H9 (cell line): ENCODE measurements around the gene CCDC80. TPM values are rescaled to one million over a fixed set of nuclear protein-coding genes. Genes with fewer than 3 reads are reported as not detected.

Source experiments
- DNase-seq: peaks from one replicate; pipeline ENCODE4 v3.0.0-alpha.2; 2017
- H2AFZ ChIP-seq: one replicate; pipeline ENCODE4 v1.6.1; 2013; ENCODE audit warnings: mild to moderate bottlenecking, low read length, control low read depth, moderate library complexity
- H2AK5ac ChIP-seq: 2 replicates; pipeline ENCODE4 v1.6.1; 2013; ENCODE audit warnings: low read length, control low read depth, mixed read lengths; ENCODE audit not compliant: insufficient read length
- H2BK120ac ChIP-seq: one replicate; pipeline ENCODE4 v1.6.1; 2013; ENCODE audit warnings: low read depth, mild to moderate bottlenecking, low read length, control low read depth, inconsistent platforms; ENCODE audit not compliant: poor library complexity, severe bottlenecking
- H2BK12ac ChIP-seq: 2 replicates; pipeline ENCODE4 v1.6.1; 2013; ENCODE audit warnings: low read length, control low read depth, mixed read lengths, low read depth; ENCODE audit not compliant: insufficient read length
- H2BK15ac ChIP-seq: 2 replicates; pipeline ENCODE4 v1.6.1; 2013; ENCODE audit warnings: low read depth, low read length, control low read depth
- H2BK20ac ChIP-seq: one replicate; pipeline ENCODE4 v1.6.1; 2013; ENCODE audit warnings: low read depth, mild to moderate bottlenecking, low read length, control low read depth, inconsistent platforms; ENCODE audit not compliant: poor library complexity, severe bottlenecking
- H2BK5ac ChIP-seq: 2 replicates; pipeline ENCODE4 v1.6.1; 2013; ENCODE audit warnings: low read length, control low read depth, mixed read lengths; ENCODE audit not compliant: insufficient read length
- H3K14ac ChIP-seq: 2 replicates; pipeline ENCODE4 v1.6.1; 2013; ENCODE audit warnings: low read length, control low read depth; ENCODE audit not compliant: insufficient read depth
- H3K18ac ChIP-seq: 2 replicates; pipeline ENCODE4 v1.6.1; 2013; ENCODE audit warnings: low read depth, mild to moderate bottlenecking, mixed read lengths, low read length, control low read depth; ENCODE audit not compliant: insufficient read length
- H3K23ac ChIP-seq: 2 replicates; pipeline ENCODE4 v1.6.1; 2013; ENCODE audit warnings: low read length, control low read depth, mixed read lengths, low read depth; ENCODE audit not compliant: insufficient read length
- H3K23me2 ChIP-seq: 2 replicates; pipeline ENCODE4 v1.6.1; 2013; ENCODE audit warnings: low read depth, mild to moderate bottlenecking, mixed read lengths, low read length, control low read depth; ENCODE audit not compliant: insufficient read length, poor library complexity, severe bottlenecking
- H3K27ac ChIP-seq: 2 replicates; pipeline ENCODE4 v1.5.1; 2013; ENCODE audit warnings: low read length, control low read depth, mixed read lengths, low read depth; ENCODE audit not compliant: insufficient read length
- H3K27me3 ChIP-seq: 2 replicates; pipeline ENCODE4 v1.6.1; 2013; ENCODE audit warnings: low read length, control low read depth, inconsistent platforms; ENCODE audit not compliant: insufficient read depth
- H3K4ac ChIP-seq: 2 replicates; pipeline ENCODE4 v1.6.1; 2013; ENCODE audit warnings: low read depth, mild to moderate bottlenecking, control low read depth, inconsistent platforms, low read length, moderate library complexity
- H3K4me1 ChIP-seq: 2 replicates; pipeline ENCODE4 v1.6.1; 2013; ENCODE audit warnings: low read length, control low read depth, inconsistent platforms; ENCODE audit not compliant: insufficient read depth
- H3K4me2 ChIP-seq: 2 replicates; pipeline ENCODE4 v1.6.1; 2013; ENCODE audit warnings: low read length, control low read depth, mixed read lengths; ENCODE audit not compliant: insufficient read length, insufficient read depth
- H3K56ac ChIP-seq: 2 replicates; pipeline ENCODE4 v1.6.1; 2013; ENCODE audit warnings: low read depth, mild to moderate bottlenecking, mixed read lengths, low read length, control low read depth; ENCODE audit not compliant: insufficient read length
- H3K79me1 ChIP-seq: 2 replicates; pipeline ENCODE4 v1.6.1; 2013; ENCODE audit warnings: low read depth, mild to moderate bottlenecking, moderate library complexity, low read length, control low read depth, inconsistent platforms; ENCODE audit not compliant: insufficient read depth, poor library complexity, severe bottlenecking
- H3K79me2 ChIP-seq: 2 replicates; pipeline ENCODE4 v1.6.1; 2013; ENCODE audit warnings: low read length, control low read depth, inconsistent platforms; ENCODE audit not compliant: insufficient read depth
- H3K9ac ChIP-seq: 2 replicates; pipeline ENCODE4 v1.6.1; 2013; ENCODE audit warnings: low read length, control low read depth, mixed read lengths; ENCODE audit not compliant: insufficient read length; ENCODE audit errors: extremely low read depth
- H3K9me3 ChIP-seq: one replicate; pipeline ENCODE4 v1.6.1; 2013; ENCODE audit warnings: low read depth, low read length, inconsistent platforms; ENCODE audit not compliant: control insufficient read depth
- H3T11ph ChIP-seq: one replicate; pipeline ENCODE4 v1.6.1; 2013; ENCODE audit warnings: mild to moderate bottlenecking, low read length, control low read depth, inconsistent platforms
- H4K20me1 ChIP-seq: one replicate; pipeline ENCODE4 v1.6.1; 2013; ENCODE audit not compliant: control insufficient read depth, insufficient read length, insufficient read depth
- H4K5ac ChIP-seq: 2 replicates; pipeline ENCODE4 v1.6.1; 2013; ENCODE audit warnings: low read depth, mild to moderate bottlenecking, mixed read lengths, low read length, control low read depth; ENCODE audit not compliant: insufficient read length
- H4K8ac ChIP-seq: replicated peaks from 2 replicates; pipeline ENCODE4 v1.6.1; 2013; ENCODE audit warnings: low read length, control low read depth, mixed read lengths, low read depth; ENCODE audit not compliant: insufficient read length
- H4K91ac ChIP-seq: 2 replicates; pipeline ENCODE4 v1.6.1; 2013; ENCODE audit warnings: low read depth, mild to moderate bottlenecking, moderate library complexity, mixed read lengths, low read length, control low read depth; ENCODE audit not compliant: insufficient read length
- H3K27ac Mint-ChIP-seq, 3 experiments: 2 replicates in 2 of 3; 3 replicates in 1 of 3; pipeline ENCODE4 v1.8.0; 2020 to 2021; ENCODE audit warnings: mixed read lengths in 3 of 3, mild to moderate bottlenecking in 1 of 3, moderate library complexity in 1 of 3
- H3K27me3 Mint-ChIP-seq: 2 replicates; pipeline ENCODE4 v1.8.0; 2021; ENCODE audit warnings: low read depth, mild to moderate bottlenecking, moderate library complexity, mixed read lengths
- H3K36me3 Mint-ChIP-seq, 3 experiments: 2 replicates in 2 of 3; 3 replicates in 1 of 3; pipeline ENCODE4 v1.8.0; 2020 to 2021; ENCODE audit warnings: low read depth in 3 of 3, mixed read lengths in 3 of 3; ENCODE audit not compliant: insufficient read depth in 1 of 3
- H3K4me1 Mint-ChIP-seq, 2 experiments: 2 replicates each; pipeline ENCODE4 v1.8.0; 2020; ENCODE audit warnings: mixed read lengths in 2 of 2
- H3K4me3 Mint-ChIP-seq, 2 experiments: 2 replicates in 1 of 2; 3 replicates in 1 of 2; pipeline ENCODE4 v1.8.0; 2020 to 2021; ENCODE audit warnings: mild to moderate bottlenecking in 2 of 2, mixed read lengths in 2 of 2, moderate library complexity in 1 of 2
- H3K9me3 Mint-ChIP-seq, 2 experiments: 2 replicates in 1 of 2; 3 replicates in 1 of 2; pipeline ENCODE4 v1.8.0; 2020; ENCODE audit warnings: mild to moderate bottlenecking in 2 of 2, mixed read lengths in 2 of 2, moderate library complexity in 1 of 2
- WGBS: extraction: QIAGEN DNeasy Blood & Tissue Kit; methylation state at CpG from one replicate; pipeline ENCODE4 v1.1.7; 2013; ENCODE audit warnings: missing lambda C conversion rate, low lambda C conversion rate, mixed read lengths; ENCODE audit not compliant: insufficient read length; ENCODE audit errors: extremely low coverage; 5-methylcytosine and 5-hydroxymethylcytosine counted together
- total RNA-seq: library from RNA; stranded (reverse); gene quantifications from 2 replicates; pipeline ENCODE4 v1.2.1, GENCODE V29; 2021
- TF ChIP-seq, protein P1 (sequence below): fragments of 200-600 bp; sonication (generic); conservative IDR thresholded peaks from 3 replicates; pipeline ENCODE4 v1.8.0; 2021; ENCODE audit warnings: antibody characterized with exemption, mild to moderate bottlenecking

The CCDC80 gene
- total RNA-seq, 1 experiment from 2014 or later = 5.4 TPM

DNA sequence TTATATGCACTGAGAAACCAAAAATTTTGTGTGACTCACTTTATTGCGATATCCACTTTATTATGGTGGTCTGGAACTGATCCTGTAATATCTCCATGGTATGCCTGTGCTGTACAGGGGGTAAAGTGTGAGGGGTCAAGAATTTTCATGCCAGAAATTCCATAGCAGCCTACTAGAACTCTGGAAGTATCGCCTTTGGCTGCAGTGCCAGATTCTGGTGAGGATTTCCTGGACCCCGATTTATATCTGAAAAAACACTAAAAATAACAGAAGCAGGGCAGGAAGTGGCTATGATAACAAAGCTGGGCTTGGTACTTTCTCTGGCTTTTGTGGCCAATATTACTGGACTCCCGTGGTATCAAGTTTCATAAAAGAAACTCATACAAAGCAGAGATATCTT is 36.4 kb downstream of the CCDC80 start:
- no CpG with 5 or more reads among the region's 4 CpGs for WGBS
- no peak overlapping the region for H2BK15ac ChIP-seq
- no peak overlapping the region for H3T11ph ChIP-seq
- Mint-ChIP-seq H3K9me3 (no peaks in the 10 kb centered on the region), H3K27ac (no peak overlapping the region), H3K27me3 (no peaks in the 10 kb centered on the region), H3K4me3 (no peak overlapping the region), H3K4me1 (peaks cover 9 to 11% of the 10 kb centered on the region in 2 experiments; a peak in 3 of 4 replicates), H3K36me3 (no peaks in the 10 kb centered on the region)
- H3K4me2 ChIP-seq = no peak overlapping the region
- H2AFZ ChIP-seq = no peak overlapping the region
- H4K91ac ChIP-seq = no peak overlapping the region
- no peaks in the 10 kb centered on the region for H3K23me2 ChIP-seq
- H2BK20ac ChIP-seq = no peak overlapping the region
- no peak overlapping the region for H2BK5ac ChIP-seq
- no peak overlapping the region for H3K9ac ChIP-seq
- no peak overlapping the region for H3K56ac ChIP-seq
- no peak overlapping the region for H4K5ac ChIP-seq
- no peaks in the 10 kb centered on the region for H4K20me1 ChIP-seq
- H3K9me3 ChIP-seq = no peaks in the 10 kb centered on the region
- H2AK5ac ChIP-seq = no peak overlapping the region
- no peaks in the 10 kb centered on the region for H3K27me3 ChIP-seq
- TF ChIP-seq, protein P1, sequence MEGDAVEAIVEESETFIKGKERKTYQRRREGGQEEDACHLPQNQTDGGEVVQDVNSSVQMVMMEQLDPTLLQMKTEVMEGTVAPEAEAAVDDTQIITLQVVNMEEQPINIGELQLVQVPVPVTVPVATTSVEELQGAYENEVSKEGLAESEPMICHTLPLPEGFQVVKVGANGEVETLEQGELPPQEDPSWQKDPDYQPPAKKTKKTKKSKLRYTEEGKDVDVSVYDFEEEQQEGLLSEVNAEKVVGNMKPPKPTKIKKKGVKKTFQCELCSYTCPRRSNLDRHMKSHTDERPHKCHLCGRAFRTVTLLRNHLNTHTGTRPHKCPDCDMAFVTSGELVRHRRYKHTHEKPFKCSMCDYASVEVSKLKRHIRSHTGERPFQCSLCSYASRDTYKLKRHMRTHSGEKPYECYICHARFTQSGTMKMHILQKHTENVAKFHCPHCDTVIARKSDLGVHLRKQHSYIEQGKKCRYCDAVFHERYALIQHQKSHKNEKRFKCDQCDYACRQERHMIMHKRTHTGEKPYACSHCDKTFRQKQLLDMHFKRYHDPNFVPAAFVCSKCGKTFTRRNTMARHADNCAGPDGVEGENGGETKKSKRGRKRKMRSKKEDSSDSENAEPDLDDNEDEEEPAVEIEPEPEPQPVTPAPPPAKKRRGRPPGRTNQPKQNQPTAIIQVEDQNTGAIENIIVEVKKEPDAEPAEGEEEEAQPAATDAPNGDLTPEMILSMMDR = no peak
- no peaks in the 10 kb centered on the region for H3K79me1 ChIP-seq
- H3K18ac ChIP-seq = no peak overlapping the region
- no peak overlapping the region for H2BK120ac ChIP-seq
- no peak overlapping the region for H3K23ac ChIP-seq
- H3K4me1 ChIP-seq = no peaks in the 10 kb centered on the region
- H2BK12ac ChIP-seq = no peak overlapping the region
- no peak overlapping the region for H3K27ac ChIP-seq
- H3K14ac ChIP-seq = no peak overlapping the region
- no peak overlapping the region for H4K8ac ChIP-seq
- no peak for DNase-seq
- H3K4ac ChIP-seq = no peak overlapping the region
- H3K79me2 ChIP-seq = no peaks in the 10 kb centered on the region
